Glomerular visceral epithelial cell (primary cell): ENCODE results near the gene DTX2.
A peak's percentile ranks its signal among the peaks of the same experiment; 100 is the strongest.
"Not testable (repeated sequence)": the region's sequence is repeated elsewhere in the genome, so short reads cannot be mapped to it uniquely, and the experiment has no call there.

ENCODE experiments used
- DNase-seq: peaks from one replicate; pipeline ENCODE4 v3.0.0-alpha.2; 2016; ENCODE audit errors: extremely low spot score

Gene DTX2

GRCh38 chr7:76443846-76444245 lies 17.7 kb upstream of the DTX2 start:
- peak; percentile 24 for DNase-seq

DNA sequence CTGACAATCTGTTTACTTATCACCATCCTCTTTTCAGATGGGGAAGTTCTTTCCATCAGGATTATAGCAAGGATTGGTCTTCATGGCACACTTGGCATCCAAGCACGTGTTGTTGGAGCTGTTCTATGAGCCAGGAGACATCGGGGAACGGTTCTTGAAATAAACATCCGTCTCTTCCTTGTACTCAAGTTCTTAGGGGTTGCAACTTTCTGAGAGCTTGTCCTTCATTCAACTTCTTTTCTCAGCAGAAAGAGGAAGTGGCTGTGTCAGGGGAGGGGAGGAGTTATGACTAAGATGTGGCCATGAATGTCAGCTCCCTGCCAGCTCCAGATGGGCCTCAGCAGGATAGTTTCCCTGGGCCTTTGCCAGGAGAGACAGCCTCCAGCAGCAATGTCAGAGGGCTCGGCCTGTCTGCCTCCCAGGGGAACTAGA lies 15.9 kb upstream of the DTX2 start:
- DNase-seq, result peak; percentile 65

GRCh38 chr7:76457017-76457416 lies 4.5 kb upstream of the DTX2 start:
- not testable (repeated sequence) for DNase-seq

DNA sequence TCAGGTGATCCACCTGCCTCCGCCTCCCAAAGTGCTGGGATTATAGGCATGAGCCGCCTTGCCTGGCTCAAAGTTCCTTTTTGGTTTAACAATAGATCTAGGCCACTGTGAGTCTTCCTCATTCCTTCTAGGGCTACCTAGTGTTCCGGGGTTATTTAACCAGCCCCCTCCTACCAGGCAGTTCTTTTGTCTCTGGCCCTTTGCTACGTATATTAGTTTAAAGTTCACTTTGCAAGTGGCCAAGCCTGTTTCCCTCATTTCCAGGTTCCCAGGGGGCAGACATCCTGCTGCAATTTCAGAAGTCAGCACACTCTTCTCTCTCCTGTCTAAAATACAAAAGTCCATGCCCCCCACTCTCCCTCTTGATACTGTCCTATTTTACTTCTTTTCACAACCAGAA lies 3.0 kb upstream of the DTX2 start:
- not testable (repeated sequence) for DNase-seq

- not testable (repeated sequence) for DNase-seq
Measured at GRCh38 chr7:76460767-76461166, 742 bp upstream of the DTX2 start.

- DNase-seq, result not testable (repeated sequence)
Measured at GRCh38 chr7:76462271-76462882, 868 bp downstream of the DTX2 start.

GRCh38 chr7:76464959-76465358 lies 3.5 kb downstream of the DTX2 start:
- DNase-seq, result not testable (repeated sequence)

DNA sequence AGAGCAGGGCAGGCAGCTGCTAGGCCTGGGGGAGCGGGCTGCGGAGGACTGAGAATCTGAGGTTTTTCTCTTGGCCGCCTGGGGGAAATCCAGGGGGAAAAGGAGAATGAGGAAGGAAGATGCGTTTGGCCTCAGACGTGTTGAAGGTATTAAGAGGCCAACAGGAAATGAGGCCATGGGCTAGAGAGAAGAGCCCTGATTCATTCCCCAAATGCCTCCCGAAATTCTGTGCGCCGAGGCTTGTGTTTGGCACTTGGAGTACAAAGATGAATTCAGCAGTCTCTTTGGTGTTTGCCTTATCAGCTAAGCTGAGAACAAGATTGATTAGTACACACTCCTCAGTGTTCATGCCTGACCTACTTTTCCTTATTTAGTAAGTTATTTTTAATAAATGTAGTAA lies 4.4 kb downstream of the DTX2 start:
- not testable (repeated sequence) for DNase-seq

DNA sequence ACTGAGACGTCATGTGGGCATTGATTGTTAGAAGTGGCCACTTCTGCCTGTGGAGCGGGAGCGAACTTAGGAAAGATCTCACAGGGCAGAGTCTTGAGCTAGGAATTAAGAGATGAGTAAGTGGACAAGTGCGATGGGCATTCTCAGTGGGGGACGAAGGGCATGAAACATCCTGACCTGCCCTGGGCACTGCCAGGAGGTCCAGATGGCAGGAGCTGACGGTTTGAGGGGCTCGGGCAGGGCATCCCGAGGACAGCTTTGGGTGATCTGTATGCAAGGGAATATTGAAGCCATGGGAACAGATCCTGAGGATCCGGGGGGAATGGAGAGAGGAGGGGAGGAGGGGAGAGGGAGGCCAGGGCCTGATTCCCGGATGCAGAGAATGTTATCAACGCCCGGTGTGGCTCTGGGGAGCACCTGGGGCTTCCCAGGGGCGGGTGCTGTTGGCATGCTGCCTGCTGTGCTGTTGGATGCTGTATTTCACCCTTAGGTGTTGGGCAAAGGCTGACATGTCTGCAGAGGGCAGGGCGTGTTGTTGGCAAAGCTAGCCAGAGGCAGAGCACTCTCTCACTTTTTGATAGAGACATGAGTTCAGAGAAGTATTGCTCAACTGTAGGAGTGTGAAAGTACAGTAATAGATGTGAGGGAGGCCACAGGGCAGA lies 6.4 kb downstream of the DTX2 start:
- peak; percentile 84 for DNase-seq

DNA sequence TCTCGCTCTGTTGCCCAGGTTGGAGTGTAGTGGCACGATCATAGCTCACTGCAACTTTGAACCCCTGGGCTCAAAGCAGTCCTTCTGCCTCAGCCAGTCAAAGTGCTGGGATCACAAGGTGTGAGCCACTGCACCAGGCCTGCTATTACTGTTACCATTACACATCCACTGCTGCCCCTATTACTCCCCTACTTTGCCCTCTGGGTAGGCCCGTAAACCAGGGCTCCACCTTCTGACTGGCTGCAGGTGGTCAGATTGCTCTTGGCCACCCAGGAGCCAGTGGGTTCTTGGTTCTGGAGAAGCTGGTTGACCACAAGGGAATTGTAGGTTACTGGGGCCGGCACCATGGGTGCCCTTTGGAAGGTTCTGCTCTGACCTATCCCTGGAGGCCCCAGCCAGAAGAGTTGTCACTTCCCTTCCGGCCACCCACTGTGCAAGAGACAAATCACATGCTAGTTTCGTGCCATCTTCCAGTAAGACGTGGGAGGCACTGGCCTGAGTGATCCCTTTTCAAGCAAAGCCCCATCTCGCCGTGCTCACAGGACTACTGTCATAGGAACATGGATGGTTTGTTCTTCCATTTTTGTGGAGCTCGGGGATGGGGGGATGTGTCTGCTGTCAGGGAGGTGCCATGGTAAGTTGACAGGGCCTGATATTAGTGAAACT lies 10.2 kb downstream of the DTX2 start:
- not testable (repeated sequence) for DNase-seq

DNA sequence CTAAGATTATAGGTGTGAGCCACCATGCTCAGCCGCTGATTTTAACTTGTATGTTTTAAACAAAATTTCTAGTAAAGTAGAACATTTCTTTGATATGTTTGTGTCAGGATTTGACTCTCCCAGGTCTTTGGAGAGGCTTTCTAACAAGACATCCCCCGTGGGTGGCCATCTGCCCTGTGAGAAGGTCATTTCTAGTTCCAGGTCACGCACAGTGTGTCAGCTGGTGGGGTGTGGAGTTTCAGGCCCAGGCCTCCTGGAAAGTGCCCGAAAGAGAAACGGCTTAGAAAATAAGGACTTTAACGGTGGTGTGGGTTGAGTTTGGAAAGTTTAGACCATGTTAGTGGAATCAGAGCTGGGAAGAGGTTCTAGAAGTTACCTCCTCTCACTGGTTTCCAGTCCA lies 11.6 kb downstream of the DTX2 start:
- DNase-seq, result not testable (repeated sequence)

DNA sequence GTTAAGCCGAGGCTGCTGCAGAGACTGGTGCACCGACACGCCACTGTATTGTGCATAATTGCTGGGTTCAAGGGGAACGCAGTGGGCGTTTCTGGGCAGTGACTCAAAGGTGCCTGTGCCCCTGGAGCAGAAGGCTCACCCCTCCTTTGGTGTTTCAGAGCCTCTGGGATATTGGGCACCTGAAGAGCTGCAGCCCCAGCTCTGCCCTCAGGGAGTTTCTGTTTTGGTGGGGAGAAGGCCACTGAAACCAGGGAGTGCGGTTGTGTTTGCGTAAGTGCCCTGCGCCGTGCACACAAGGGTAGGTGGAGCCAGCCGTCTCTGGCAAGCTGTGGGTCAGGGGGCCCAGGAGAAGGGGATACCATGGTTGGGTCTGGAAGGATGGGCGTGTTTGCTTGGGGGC lies 14.8 kb downstream of the DTX2 start:
- DNase-seq, result not testable (repeated sequence)

DNA sequence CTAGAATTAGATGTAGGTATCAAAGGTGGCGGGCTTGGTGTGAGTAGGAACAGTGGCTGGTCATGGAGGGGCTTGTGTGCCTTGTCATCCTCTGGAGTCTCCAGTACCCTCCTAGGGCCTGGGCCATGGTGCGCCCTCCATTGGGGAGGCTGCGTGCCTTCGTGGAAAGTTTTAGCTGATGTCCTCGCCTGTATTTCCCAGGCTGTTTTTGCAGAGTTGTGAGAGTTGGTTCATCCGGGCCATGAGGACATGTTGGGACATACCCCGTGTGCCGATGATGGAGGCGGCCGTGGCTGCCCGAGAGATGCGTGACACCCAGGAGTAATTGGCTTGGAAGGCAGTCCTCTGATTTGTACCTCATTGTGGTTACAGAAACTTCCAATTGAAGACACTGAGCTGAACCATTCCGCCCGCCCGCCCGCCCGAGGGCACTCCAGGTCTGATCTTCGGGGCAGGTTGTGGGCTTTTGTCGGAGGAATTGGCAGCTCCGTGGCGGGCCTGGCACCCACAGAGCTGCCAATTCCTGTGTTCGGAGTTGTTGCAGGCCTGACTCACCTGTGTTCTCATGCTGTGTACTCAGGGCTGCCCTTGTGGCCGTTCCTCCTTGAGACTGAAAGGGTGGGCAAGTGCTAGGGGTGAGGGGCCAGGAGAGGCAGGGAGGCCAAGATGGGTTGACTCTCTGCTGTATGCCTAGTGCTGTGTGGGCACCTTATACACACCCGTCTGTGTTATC lies 15.4 kb downstream of the DTX2 start:
- DNase-seq, result not testable (repeated sequence)

DNA sequence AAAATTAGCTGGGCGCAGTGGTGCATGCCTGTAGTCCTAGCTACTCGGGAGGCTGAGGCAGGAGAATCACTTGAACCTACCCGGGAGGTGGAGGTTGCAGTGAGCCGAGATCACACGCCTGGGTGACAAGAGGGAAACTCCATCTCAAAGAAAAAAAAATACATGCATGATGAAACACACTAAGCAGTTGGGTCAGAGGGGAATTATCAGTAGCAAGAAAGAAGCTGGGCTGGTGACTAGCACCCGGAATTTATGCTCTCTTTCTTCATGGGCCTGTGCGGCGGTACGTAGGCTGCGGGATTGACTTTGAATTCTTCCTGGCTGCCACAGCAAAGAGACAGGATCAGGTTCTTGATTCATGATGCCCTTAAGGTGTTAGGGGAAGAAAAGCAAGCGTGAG lies 18.1 kb downstream of the DTX2 start:
- not testable (repeated sequence) for DNase-seq

DNA sequence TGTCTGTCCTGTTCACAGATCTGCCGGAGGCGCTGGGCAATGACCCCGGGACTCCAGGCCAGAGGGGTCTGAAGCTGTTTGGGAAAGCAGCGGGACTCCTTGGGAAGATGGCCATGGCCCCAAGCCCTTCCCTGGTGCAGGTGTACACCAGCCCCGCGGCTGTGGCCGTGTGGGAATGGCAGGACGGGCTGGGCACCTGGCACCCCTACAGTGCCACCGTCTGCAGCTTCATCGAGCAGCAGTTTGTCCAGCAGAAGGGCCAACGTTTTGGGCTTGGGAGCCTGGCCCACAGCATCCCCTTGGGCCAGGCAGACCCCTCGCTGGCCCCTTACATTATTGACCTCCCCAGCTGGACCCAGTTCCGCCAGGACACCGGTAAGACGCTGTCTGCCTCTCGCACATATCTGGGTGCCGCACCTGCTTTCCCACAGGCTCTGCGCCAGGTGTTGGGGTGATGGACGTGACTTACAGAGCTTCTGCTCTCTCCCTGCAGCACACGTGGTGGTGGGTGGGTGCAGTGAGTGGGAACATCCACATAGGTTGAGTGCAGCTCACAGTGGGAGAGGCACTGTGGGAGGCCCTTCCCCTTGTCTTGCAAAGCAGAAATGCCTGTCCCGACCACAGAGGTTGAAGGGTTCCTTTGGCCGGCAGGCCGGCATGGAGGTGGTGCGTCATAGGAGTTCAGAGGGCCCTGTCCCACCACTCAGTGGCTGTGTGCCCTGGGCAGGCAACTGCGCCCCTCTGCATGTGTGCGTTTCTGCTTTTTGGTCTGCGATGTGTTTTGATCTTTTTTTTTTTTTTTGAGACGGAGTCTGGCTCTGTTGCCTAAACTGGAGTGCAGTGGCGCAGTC lies 19.1 kb downstream of the DTX2 start:
- not testable (repeated sequence) for DNase-seq

DNA sequence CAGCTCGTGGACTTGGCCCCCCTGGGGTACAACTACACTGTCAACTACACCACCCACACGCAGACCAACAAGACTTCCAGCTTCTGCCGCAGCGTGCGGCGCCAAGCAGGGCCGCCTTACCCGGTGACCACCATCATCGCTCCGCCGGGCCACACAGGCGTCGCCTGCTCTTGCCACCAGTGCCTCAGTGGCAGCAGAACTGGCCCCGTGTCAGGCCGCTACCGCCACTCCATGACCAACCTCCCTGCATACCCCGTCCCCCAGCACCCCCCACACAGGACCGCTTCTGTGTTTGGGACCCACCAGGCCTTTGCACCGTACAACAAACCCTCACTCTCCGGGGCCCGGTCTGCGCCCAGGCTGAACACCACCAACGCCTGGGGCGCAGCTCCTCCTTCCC lies 21.2 kb downstream of the DTX2 start:
- DNase-seq, result not testable (repeated sequence)

GRCh38 chr7:76483081-76483480 lies 21.6 kb downstream of the DTX2 start:
- DNase-seq, result not testable (repeated sequence)

DNA sequence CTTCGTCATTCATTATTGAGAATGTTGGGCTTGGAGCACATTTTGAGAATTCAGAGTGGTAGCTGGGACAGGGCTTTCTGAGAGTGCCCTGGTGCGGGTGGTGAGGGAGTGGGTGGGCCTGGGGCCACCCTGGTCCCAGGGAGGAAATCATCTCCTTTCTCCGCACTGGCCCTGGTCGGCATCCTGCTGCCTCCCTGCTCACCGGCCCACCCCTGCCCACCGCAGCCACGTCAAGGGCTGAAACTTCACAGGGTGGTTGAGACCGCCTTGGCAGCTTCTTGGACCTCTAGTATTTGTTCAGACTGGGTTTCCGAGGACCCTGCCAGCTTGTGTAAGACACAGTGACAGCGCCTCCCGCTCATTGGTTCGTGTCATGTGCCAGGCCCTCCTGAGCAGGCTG lies 22.9 kb downstream of the DTX2 start:
- not testable (repeated sequence) for DNase-seq

DNA sequence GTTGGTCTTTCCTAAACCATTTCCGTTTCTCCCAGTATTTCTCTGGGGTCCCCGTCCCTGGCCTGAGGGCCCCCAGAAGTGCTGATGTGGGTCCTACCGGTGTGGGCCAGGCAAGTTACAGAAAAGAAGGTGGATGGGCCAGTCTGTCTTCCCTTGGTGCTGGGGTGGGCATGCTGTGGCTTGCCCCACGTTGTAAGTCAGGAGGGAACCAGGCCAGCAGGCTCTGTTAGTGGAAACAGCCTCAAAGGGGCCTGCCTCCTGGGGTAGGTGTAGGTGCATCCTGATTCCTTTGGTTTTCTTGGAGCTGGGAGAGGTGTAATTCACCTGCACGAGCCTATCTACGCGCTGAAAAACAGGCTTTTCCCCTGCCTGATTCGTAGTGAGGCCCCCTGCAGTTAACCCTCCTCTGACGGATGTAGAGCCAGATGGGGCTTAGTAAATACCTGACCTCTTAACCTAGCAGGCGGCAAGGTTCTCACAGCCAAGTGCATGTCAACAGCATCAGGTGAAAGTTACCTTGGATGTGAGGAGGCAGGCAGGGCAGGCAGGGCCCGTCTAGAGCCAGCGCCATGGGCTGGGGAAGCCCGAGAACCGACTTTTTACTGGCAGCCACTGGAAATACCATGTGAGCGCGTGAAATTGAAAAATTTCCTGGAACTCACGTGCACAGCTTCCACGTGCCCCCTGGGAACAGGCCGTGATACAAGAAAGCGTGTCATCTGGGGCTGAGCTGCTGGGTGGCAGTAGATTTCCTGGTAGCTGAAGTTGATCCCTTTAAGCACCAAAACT lies 24.5 kb downstream of the DTX2 start:
- DNase-seq, result not testable (repeated sequence)

GRCh38 chr7:76486618-76487017 lies 25.1 kb downstream of the DTX2 start:
- not testable (repeated sequence) for DNase-seq
